Activated T-helper 1 cell treated with anti-CD3 and anti-CD28 coated beads, Interleukin-12 subunit alpha, Interleukin-12 subunit beta, Interleukin-2, Interleukin-4 antibody, amounts not matched to agents 30 ng/mL and 10 ng/mL and 1 ng/mL, durations not matched to agents 14 hours and 24 hours and 36 hours (primary cell): ENCODE results near the gene TOR1A. TPM values are rescaled to one million over a fixed set of nuclear protein-coding genes. Genes with fewer than 3 reads are reported as not detected.

Experiments used
- DNase-seq: peaks from one replicate; pipeline ENCODE4 v3.0.0; 2021; ENCODE audit warnings: low spot score
- H3K27ac Mint-ChIP-seq: one replicate; pipeline ENCODE4 v1.8.0; 2021; ENCODE audit warnings: mild to moderate bottlenecking, mixed read lengths
- H3K27me3 Mint-ChIP-seq: one replicate; pipeline ENCODE4 v1.8.0; 2022; ENCODE audit warnings: mild to moderate bottlenecking, moderate library complexity, mixed read lengths; ENCODE audit not compliant: insufficient read depth
- H3K36me3 Mint-ChIP-seq: one replicate; pipeline ENCODE4 v1.8.0; 2021; ENCODE audit warnings: low read depth, mixed read lengths
- H3K4me1 Mint-ChIP-seq: one replicate; pipeline ENCODE4 v1.8.0; 2021; ENCODE audit warnings: low read depth, mixed read lengths
- H3K4me3 Mint-ChIP-seq: one replicate; pipeline ENCODE4 v1.8.0; 2021; ENCODE audit warnings: mild to moderate bottlenecking, moderate library complexity, mixed read lengths
- H3K9me3 Mint-ChIP-seq: one replicate; pipeline ENCODE4 v1.8.0; 2021; ENCODE audit warnings: mixed read lengths
- intact Hi-C: fragments of 100-400 bp; cut with micrococcal nuclease; formaldehyde crosslinking; loops from one replicate; pipeline ENCODE4 v1.15.1; 2024
- total RNA-seq: library from RNA; stranded (reverse); gene quantifications from 2 replicates; pipeline ENCODE4 v1.2.3, GENCODE V29; 2022

The TOR1A gene, protein sequence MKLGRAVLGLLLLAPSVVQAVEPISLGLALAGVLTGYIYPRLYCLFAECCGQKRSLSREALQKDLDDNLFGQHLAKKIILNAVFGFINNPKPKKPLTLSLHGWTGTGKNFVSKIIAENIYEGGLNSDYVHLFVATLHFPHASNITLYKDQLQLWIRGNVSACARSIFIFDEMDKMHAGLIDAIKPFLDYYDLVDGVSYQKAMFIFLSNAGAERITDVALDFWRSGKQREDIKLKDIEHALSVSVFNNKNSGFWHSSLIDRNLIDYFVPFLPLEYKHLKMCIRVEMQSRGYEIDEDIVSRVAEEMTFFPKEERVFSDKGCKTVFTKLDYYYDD
- 61.3 and 62.1 TPM in 2 replicates for total RNA-seq

GRCh38 chr9:129823935-129824601 lies at the start of gene TOR1A:
Gene TOR1A (minus strand): TSS chr9:129824136. CDS start chr9:129824085, 51 bp downstream.
- peak; percentile 89 for DNase-seq
- H3K4me3 Mint-ChIP-seq, result peak within 1 kb of the TSS; percentile 91
- peak within 1 kb of the TSS; percentile 86 for H3K27ac Mint-ChIP-seq
- H3K4me1 Mint-ChIP-seq, result peaks cover 12% of the 10 kb centered on the region
- no peaks in the 10 kb centered on the region for H3K27me3 Mint-ChIP-seq
- intact Hi-C loops, result loop anchor here (1.0 to 5.0 kb wide), 6 partner anchors 11 to 413 kb away; partner anchors contain the start of genes C9orf78, FNBP1, TOR1B and USP20
- peaks cover 23% of the 10 kb centered on the region for H3K36me3 Mint-ChIP-seq
- no peaks in the 10 kb centered on the region for H3K9me3 Mint-ChIP-seq

DNA sequence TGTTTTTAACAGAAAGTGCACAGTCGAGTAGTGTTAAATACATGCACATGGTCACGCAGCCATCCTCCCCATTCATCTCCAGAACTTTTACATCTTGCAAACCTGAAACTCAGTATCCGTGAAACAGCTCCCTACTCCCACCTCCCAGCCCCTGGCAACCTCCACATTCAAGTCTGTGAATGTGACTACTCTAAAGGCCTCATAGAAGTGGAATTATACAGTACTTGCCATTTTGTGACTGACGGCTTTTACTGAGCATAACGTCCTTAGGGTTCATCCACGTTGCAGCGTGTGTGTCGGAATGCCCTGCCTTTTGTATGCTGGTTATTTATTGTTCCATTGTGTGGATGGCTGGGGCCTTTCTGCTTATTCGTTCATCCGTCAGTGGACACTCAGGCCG lies 47.1 kb upstream of the TOR1A start:
- no peak for DNase-seq
- Mint-ChIP-seq H3K27me3 (no peaks in the 10 kb centered on the region), H3K4me1 (peaks cover 46% of the 10 kb centered on the region), H3K4me3 (no peak overlapping the region), H3K36me3 (peaks cover 40% of the 10 kb centered on the region), H3K27ac (peak overlapping the region; percentile 59), H3K9me3 (no peaks in the 10 kb centered on the region)
- intact Hi-C loops, result no loop called here

GRCh38 chr9:129869585-129870501 lies 45.9 kb upstream of the TOR1A start:
- H3K4me1 Mint-ChIP-seq, result peaks cover 54% of the 10 kb centered on the region
- no peak for DNase-seq
- H3K4me3 Mint-ChIP-seq, result peak overlapping the region; percentile 47
- intact Hi-C loops, result loop anchor here (1.0 to 5.0 kb wide), 2 partner anchors 14 to 48 kb away; partner anchors contain the start of gene TOR1A
- no peaks in the 10 kb centered on the region for H3K9me3 Mint-ChIP-seq
- peak overlapping the region; percentile 87 for H3K27ac Mint-ChIP-seq
- no peaks in the 10 kb centered on the region for H3K27me3 Mint-ChIP-seq
- peaks cover 44% of the 10 kb centered on the region for H3K36me3 Mint-ChIP-seq

DNA sequence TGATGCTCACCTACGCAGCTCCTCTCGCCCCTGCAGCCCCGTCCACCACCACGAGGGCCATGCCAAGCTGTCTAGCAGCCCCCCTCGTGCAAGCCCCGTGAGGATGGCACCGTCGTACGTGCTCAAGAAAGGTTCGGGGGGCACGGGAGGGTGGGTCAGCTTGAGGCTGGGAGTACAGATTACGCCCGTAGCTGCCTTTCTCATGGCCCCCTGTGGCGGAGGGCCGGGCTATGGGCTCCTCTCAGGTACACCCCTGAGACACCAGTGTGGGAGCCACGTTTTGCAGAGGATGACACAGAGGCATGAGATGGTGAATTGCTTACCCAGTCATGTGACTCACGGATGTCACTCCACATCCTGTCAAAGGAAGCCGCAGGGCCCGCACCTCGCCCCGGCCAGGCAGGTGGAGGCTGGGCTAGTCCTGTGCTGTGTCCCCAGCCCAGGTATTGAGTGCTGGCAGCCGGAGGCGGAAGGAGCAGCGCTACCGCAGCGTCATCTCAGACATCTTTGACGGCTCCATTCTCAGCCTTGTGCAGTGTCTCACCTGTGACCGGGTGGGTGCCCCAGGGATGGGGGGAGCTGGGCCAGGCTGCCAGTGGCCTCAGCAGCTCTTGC lies 45.0 kb upstream of the TOR1A start:
- peak overlapping the region; percentile 87 for H3K27ac Mint-ChIP-seq

DNA sequence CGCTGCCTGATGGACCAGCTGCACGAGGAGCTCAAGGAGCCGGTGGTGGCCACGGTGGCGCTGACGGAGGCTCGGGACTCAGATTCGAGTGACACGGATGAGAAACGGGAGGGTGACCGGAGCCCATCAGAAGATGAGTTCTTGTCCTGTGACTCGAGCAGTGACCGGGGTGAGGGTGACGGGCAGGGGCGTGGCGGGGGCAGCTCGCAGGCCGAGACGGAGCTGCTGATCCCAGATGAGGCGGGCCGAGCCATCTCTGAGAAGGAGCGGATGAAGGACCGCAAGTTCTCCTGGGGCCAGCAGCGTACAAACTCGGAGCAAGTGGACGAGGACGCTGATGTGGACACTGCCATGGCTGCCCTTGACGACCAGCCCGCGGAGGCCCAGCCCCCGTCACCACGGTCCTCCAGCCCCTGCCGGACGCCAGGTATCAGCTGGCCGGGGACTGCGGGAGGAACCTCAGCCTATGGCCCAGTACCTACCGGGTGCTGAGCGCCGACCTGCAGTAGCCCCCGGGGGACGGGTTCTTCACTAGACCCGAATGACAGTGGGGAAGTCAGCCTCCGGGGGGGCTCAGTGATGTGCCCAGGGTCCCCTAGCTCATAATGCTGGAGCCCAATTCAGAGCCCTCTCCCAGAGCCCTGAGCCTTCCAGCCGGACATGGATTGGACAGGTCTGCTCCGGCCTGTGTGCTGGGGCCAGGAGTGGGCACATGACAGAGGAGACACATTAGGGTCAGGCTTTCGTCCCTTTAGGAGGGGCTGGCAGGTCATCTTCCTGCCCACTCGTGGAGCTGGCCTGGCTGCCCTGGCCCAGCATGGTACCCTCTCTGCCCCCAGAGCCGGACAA lies 44.3 kb upstream of the TOR1A start:
- intact Hi-C loops, result loop anchor here (5.0 kb wide), 1 partner anchor 46 kb away; the partner anchor contains the start of gene TOR1A
- peaks cover 67% of the 10 kb centered on the region for H3K4me1 Mint-ChIP-seq
- no peak for DNase-seq
- H3K27ac Mint-ChIP-seq, result peak overlapping the region; percentile 92
- H3K27me3 Mint-ChIP-seq, result no peaks in the 10 kb centered on the region
- no peaks in the 10 kb centered on the region for H3K9me3 Mint-ChIP-seq
- peaks cover 37% of the 10 kb centered on the region for H3K36me3 Mint-ChIP-seq
- H3K4me3 Mint-ChIP-seq, result peak overlapping the region; percentile 47

More for the DNA sequence above, 45.0 kb upstream of the TOR1A start:
- peak; percentile 83 for DNase-seq
- H3K9me3 Mint-ChIP-seq, result no peaks in the 10 kb centered on the region
- intact Hi-C loops, result loop anchor here (1.0 to 5.0 kb wide), 2 partner anchors 15 to 47 kb away; partner anchors contain the start of gene TOR1A
- peak overlapping the region; percentile 47 for H3K4me3 Mint-ChIP-seq
- H3K27me3 Mint-ChIP-seq, result no peaks in the 10 kb centered on the region
- peaks cover 39% of the 10 kb centered on the region for H3K36me3 Mint-ChIP-seq
- peaks cover 60% of the 10 kb centered on the region for H3K4me1 Mint-ChIP-seq

GRCh38 chr9:129867136-129868022 lies 43.4 kb upstream of the TOR1A start:
- no peaks in the 10 kb centered on the region for H3K9me3 Mint-ChIP-seq
- no peak for DNase-seq
- peak overlapping the region; percentile 26 for H3K4me3 Mint-ChIP-seq
- peaks cover 72% of the 10 kb centered on the region for H3K4me1 Mint-ChIP-seq
- intact Hi-C loops, result loop anchor here (5.0 kb wide), 1 partner anchor 45 kb away; the partner anchor contains the start of gene TOR1A
- H3K27ac Mint-ChIP-seq, result peak overlapping the region; percentile 92
- peaks cover 40% of the 10 kb centered on the region for H3K36me3 Mint-ChIP-seq
- H3K27me3 Mint-ChIP-seq, result no peaks in the 10 kb centered on the region

- Mint-ChIP-seq H3K4me1 (peaks cover 76% of the 10 kb centered on the region), H3K9me3 (no peaks in the 10 kb centered on the region), H3K27ac (peak overlapping the region; percentile 92), H3K4me3 (peak overlapping the region; percentile 28), H3K36me3 (peaks cover 42% of the 10 kb centered on the region), H3K27me3 (no peaks in the 10 kb centered on the region)
- intact Hi-C loops, result loop anchor here (5.0 kb wide), 1 partner anchor 44 kb away; the partner anchor contains the start of gene TOR1A
- DNase-seq, result peak; percentile 40
Observed at GRCh38 chr9:129866394-129867135, 42.6 kb upstream of the TOR1A start.

GRCh38 chr9:129865668-129866320 lies 41.9 kb upstream of the TOR1A start:
- Mint-ChIP-seq H3K9me3 (no peaks in the 10 kb centered on the region), H3K27ac (peak overlapping the region; percentile 92), H3K27me3 (no peaks in the 10 kb centered on the region), H3K4me1 (peaks cover 78% of the 10 kb centered on the region), H3K4me3 (no peak overlapping the region), H3K36me3 (peaks cover 45% of the 10 kb centered on the region)
- no peak for DNase-seq
- intact Hi-C loops, result loop anchor here (5.0 kb wide), 1 partner anchor 43 kb away; the partner anchor contains the start of gene TOR1A

GRCh38 chr9:129864991-129865647 lies 41.2 kb upstream of the TOR1A start:
- H3K27me3 Mint-ChIP-seq, result no peaks in the 10 kb centered on the region
- peaks cover 41% of the 10 kb centered on the region for H3K36me3 Mint-ChIP-seq
- intact Hi-C loops, result loop anchor here (5.0 kb wide), 1 partner anchor 43 kb away; the partner anchor contains the start of gene TOR1A
- no peak for DNase-seq
- H3K4me1 Mint-ChIP-seq, result peaks cover 79% of the 10 kb centered on the region
- H3K27ac Mint-ChIP-seq, result peak overlapping the region; percentile 82
- H3K9me3 Mint-ChIP-seq, result no peaks in the 10 kb centered on the region
- H3K4me3 Mint-ChIP-seq, result peak overlapping the region; percentile 52
